ENCODE measurements around the gene SH3GL1. TPM values are rescaled to one million over a fixed set of nuclear protein-coding genes. Genes with fewer than 3 reads are reported as not detected.

The SH3GL1 gene
- total and polyA plus RNA-seq, 2 of the 4 experiments (the other 2 are of a cell fraction) = 28.1 to 138 TPM

DNA sequence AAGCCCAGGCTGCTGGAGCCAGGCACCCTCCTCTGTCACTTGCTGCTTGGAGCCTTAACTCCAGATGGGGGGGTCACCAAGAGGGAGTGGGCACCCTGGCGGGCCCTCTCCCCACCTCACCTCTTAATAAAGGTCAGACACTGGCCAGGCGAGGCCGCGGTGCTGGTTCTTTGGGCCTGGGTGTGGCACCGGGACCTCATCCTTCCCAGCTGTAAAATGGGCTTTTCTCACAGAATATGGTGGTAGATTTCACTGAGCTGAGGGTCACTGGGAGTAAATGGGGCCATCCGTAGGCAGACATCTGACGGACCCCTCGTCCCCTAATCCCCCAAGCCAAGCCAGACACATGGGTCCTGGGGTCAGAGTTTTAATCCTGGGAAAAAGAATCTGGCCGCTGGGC lies 76.7 kb downstream of the SH3GL1 start:
- Histone ChIP-seq H2AFZ (replicated peaks; ENCODE audit: low read length, poor library complexity) (no peak overlapping the region), H3K27ac (ENCODE audit: insufficient read depth, low read length) (no peak overlapping the region), H3K36me3 (ENCODE audit: control insufficient read depth, insufficient read depth, low read length) (no peaks in the 10 kb centered on the region), H3K79me1 (ENCODE audit: low read depth in 1 of 2, low read length in 2 of 2) (no peaks in the 10 kb centered on the region), H2BK120ac (ENCODE audit: low read depth, low read length) (no peak overlapping the region), H3K4me2 (ENCODE audit: low read depth, low read length) (no peak overlapping the region), H3K18ac (ENCODE audit: low read depth, low read length) (no peak overlapping the region), H2BK15ac (ENCODE audit: low read depth, low read length) (no peak overlapping the region), H4K5ac (ENCODE audit: low read depth, low read length) (no peak overlapping the region), H3K9me3 (ENCODE audit: control insufficient read depth, insufficient read depth, low read length) (peaks cover 3% of the 10 kb centered on the region; the same call in 1 of the 2 replicates), H3K56ac (ENCODE audit: extremely low read depth, insufficient read depth, low read length) (no peak overlapping the region), H2BK20ac (ENCODE audit: low read depth, low read length) (no peak overlapping the region), H4K8ac (ENCODE audit: low read depth in 2 of 2, low read length in 2 of 2) (no peak overlapping the region), H3K4me3 (ENCODE audit: insufficient read depth, low read depth, low read length) (no peak overlapping the region), H3K14ac (replicated peaks; ENCODE audit: low read depth, low read length) (no peak overlapping the region), H3K23ac (ENCODE audit: low read depth, low read length) (no peak overlapping the region), H3K27me3 (ENCODE audit: control insufficient read depth, insufficient read depth, low read length) (no peaks in the 10 kb centered on the region; the same call in 1 of the 2 replicates), H3K4me1 (ENCODE audit: control insufficient read depth, insufficient read depth, low read length) (no peaks in the 10 kb centered on the region), H4K20me1 (ENCODE audit: insufficient read depth, low read length) (no peaks in the 10 kb centered on the region), H3K9ac (ENCODE audit: low read depth, low read length) (no peak overlapping the region), H4K91ac (ENCODE audit: insufficient read depth, low read depth, low read length) (no peak overlapping the region), H2AK5ac (ENCODE audit: low read depth, low read length) (no peak overlapping the region), H3K4ac (ENCODE audit: low read depth, low read length) (no peak overlapping the region), H2AK9ac (replicated peaks; ENCODE audit: low read depth, low read length, poor library complexity) (no peak overlapping the region), H3K9me1 (ENCODE audit: insufficient read depth, low read length) (no peaks in the 10 kb centered on the region), H2BK5ac (ENCODE audit: low read depth, low read length, poor library complexity, severe bottlenecking) (no peak overlapping the region)
- WGBS, 2 experiments (ENCODE audit: extremely low coverage in 2 of 2, insufficient read length in 1 of 2) = no CpG with 5 or more reads among the region's 9 CpGs
- TF ChIP-seq CEBPB (IDR thresholded peaks at IDR 0.05; ENCODE audit: low read depth, low read length) (no peak), RAD21 (IDR thresholded peaks at IDR 0.05; ENCODE audit: low read length) (no peak), NFE2L2 (IDR thresholded peaks at IDR 0.05; ENCODE audit: low read depth, low read length) (no peak), CHD1 (IDR thresholded peaks at IDR 0.05; ENCODE audit: low read depth, low read length) (no peak), ELK1 (IDR thresholded peaks at IDR 0.05; ENCODE audit: borderline replicate concordance, low read depth, low read length) (no peak), BHLHE40 (IDR thresholded peaks at IDR 0.05; ENCODE audit: low read depth, low read length) (no peak), RCOR1 (IDR thresholded peaks at IDR 0.05; ENCODE audit: insufficient replicate concordance, low read length) (no peak), MAZ (IDR thresholded peaks at IDR 0.05; ENCODE audit: borderline replicate concordance, low read depth, low read length) (no peak), POLR2A (IDR thresholded peaks at IDR 0.05; ENCODE audit: low read depth, low read length) (no peak), MAFK (IDR thresholded peaks at IDR 0.05; ENCODE audit: low read depth, low read length) (no peak), FOS (IDR thresholded peaks at IDR 0.05; ENCODE audit: low read depth, low read length) (no peak), RFX5 (IDR thresholded peaks at IDR 0.05; ENCODE audit: low read depth, low read length) (no peak)
- TF ChIP-seq, protein P1, sequence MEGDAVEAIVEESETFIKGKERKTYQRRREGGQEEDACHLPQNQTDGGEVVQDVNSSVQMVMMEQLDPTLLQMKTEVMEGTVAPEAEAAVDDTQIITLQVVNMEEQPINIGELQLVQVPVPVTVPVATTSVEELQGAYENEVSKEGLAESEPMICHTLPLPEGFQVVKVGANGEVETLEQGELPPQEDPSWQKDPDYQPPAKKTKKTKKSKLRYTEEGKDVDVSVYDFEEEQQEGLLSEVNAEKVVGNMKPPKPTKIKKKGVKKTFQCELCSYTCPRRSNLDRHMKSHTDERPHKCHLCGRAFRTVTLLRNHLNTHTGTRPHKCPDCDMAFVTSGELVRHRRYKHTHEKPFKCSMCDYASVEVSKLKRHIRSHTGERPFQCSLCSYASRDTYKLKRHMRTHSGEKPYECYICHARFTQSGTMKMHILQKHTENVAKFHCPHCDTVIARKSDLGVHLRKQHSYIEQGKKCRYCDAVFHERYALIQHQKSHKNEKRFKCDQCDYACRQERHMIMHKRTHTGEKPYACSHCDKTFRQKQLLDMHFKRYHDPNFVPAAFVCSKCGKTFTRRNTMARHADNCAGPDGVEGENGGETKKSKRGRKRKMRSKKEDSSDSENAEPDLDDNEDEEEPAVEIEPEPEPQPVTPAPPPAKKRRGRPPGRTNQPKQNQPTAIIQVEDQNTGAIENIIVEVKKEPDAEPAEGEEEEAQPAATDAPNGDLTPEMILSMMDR (conservative IDR thresholded peaks at IDR 0.05; ENCODE audit: low read depth, low read length) = no peak
- TF ChIP-seq, protein P2, sequence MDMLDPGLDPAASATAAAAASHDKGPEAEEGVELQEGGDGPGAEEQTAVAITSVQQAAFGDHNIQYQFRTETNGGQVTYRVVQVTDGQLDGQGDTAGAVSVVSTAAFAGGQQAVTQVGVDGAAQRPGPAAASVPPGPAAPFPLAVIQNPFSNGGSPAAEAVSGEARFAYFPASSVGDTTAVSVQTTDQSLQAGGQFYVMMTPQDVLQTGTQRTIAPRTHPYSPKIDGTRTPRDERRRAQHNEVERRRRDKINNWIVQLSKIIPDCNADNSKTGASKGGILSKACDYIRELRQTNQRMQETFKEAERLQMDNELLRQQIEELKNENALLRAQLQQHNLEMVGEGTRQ (IDR thresholded peaks at IDR 0.05; ENCODE audit: low read depth, low read length) = no peak
- DNase-seq = no peak
- dilution Hi-C loops (cut with HindIII; ENCODE audit: low sequenced_read_pairs, unreplicated experiment) = no loop called here
- intact Hi-C loops (cut with micrococcal nuclease) = no loop called here
- CTCF ChIA-PET = no interaction called here
- POLR2A ChIA-PET (ENCODE audit: unreplicated experiment) = no interaction called here
- no peak for ATAC-seq (ENCODE audit: low read depth)
- no TSS peak for BruUV-seq (replicated peaks)
- in situ Hi-C loops (cut with MboI; ENCODE audit: low sequenced_read_pairs) = no loop called here

All from IMR-90 (cell line).